ENCODE results near the gene RASSF5. TPM values are rescaled to one million over a fixed set of nuclear protein-coding genes. Genes with fewer than 3 reads are reported as not detected.

RASSF5 gene
- polyA plus RNA-seq, 1 of the 3 experiments (the other 2 are of a cell fraction) = 2.2 TPM

DNA sequence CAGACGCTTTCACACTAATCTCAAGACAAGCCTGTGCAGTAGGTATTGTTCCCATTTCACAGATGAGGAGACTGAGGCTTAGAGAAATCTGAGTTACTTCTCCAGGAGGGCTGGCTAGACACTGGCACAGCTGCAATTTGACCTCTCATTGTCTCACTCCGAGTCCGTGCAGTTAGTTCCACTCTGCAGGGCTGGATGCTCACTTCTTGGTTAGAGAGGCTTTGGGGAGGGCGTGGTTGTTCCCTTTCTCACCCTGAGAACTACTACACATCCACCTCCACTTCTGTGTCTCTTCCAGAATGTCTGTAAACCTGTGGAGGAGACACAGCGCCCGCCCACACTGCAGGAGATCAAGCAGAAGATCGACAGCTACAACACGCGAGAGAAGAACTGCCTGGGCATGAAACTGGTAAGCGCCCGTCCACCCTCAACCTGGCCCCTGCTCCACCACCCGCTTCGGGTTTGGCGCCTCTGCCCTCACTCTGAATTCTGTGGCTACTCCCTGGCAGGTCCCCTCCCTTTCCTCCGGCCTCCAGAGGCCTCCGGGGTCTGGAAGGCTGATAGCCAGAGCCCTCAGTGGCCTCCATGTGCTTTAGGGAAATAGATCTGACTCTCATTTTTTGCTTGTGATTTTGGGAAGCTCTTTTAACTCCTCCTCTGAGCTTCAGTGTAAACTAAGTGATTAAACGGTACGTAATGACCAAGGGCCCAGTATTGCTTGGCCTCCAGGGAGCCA lies 75.8 kb downstream of the RASSF5 start (continued):
- TF ChIP-seq YY1 (IDR thresholded peaks at IDR 0.05; ENCODE audit: low read depth) = no peak
- TF ChIP-seq, protein P1, sequence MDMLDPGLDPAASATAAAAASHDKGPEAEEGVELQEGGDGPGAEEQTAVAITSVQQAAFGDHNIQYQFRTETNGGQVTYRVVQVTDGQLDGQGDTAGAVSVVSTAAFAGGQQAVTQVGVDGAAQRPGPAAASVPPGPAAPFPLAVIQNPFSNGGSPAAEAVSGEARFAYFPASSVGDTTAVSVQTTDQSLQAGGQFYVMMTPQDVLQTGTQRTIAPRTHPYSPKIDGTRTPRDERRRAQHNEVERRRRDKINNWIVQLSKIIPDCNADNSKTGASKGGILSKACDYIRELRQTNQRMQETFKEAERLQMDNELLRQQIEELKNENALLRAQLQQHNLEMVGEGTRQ (IDR thresholded peaks at IDR 0.05; ENCODE audit: borderline replicate concordance, low read depth, low read length) = no peak
- no peak for TF ChIP-seq RCOR1 (IDR thresholded peaks at IDR 0.05; ENCODE audit: low read length)
- no peak for TF ChIP-seq GABPA (IDR thresholded peaks at IDR 0.05; ENCODE audit: low read depth)

DNA sequence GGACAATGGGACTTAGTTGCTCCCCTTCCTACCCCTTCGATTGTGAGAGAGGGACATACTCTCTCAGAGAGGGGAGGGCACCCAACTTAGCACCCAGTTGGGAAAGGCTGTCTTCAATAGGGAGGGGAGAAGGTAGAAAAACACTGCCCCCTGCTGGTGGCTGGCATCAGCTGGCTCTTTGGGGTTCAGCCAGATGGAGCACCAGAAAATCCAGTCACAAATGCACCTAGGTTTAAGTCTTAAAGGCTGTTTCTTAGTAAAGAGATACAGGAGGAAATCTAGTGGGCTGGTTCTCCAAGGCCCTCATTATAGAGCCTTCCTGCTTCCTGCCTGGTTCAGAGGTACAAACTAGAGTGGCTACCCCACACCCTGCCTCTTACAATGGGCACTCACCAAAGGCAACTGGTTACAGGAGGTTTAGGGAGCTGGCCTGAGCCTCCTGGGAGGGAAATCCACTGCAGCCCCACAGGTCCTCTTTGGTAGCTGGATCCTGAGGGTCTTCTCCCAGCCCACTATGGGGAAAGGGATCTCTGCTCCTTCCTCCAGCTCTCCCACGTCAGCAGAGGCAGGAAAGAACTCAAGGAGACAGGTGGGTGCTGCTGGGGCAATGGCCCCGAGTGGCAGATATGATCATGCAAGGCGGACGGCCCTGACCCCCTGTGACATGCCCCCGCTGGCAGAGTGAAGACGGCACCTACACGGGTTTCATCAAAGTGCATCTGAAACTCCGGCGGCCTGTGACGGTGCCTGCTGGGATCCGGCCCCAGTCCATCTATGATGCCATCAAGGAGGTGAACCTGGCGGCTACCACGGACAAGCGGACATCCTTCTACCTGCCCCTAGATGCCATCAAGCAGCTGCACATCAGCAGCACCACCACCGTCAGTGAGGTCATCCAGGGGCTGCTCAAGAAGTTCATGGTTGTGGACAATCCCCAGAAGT lies 76.6 kb downstream of the RASSF5 start:
- Histone ChIP-seq H3K9ac (no peak overlapping the region), H3K9me2 (no peaks in the 10 kb centered on the region), H2AFZ (ENCODE audit: low read depth) (no peak overlapping the region), H3K79me2 (ENCODE audit: insufficient read depth) (no peaks in the 10 kb centered on the region), H3K27me3 (ENCODE audit: insufficient read depth) (no peaks in the 10 kb centered on the region), H3K9me3 (no peaks in the 10 kb centered on the region), H4K20me1 (ENCODE audit: insufficient read depth) (no peaks in the 10 kb centered on the region), H3K4me1 (ENCODE audit: control insufficient read depth in 1 of 2, insufficient read depth in 2 of 2, low read depth in 1 of 2, low read length in 1 of 2) (peaks cover 8 to 9% of the 10 kb centered on the region in 2 experiments; a peak in 3 of 4 replicates), H3K4me3 (ENCODE audit: low read depth in 2 of 2, low read length in 1 of 2) (peak overlapping the region in 1 of 2 experiments; percentile 17; a peak in 1 of 4 replicates), H3K4me2 (no peak overlapping the region), H3F3A (replicated peaks; ENCODE audit: insufficient read depth) (peaks cover 4% of the 10 kb centered on the region), H3K27ac (ENCODE audit: low read depth in 2 of 2, low read length in 1 of 2) (no peak overlapping the region), H3K36me3 (replicated peaks in 1 of 2; ENCODE audit: control insufficient read depth in 1 of 2, insufficient read depth in 2 of 2, low read length in 1 of 2) (peaks cover 0 to 19% of the 10 kb centered on the region in 2 experiments)
- peak; percentile 84 for DNase-seq
- ChIA-PET POLR2A (interaction anchor here (1.2 kb wide), 1 partner anchor 94 kb away, joined by 4 read pairs; no protein-coding TSS in a partner anchor), CTCF (interaction anchor here (0.6 to 12.7 kb wide), 46 partner anchors 9 to 1389 kb away, joined by 3 to 241 read pairs (median 4); partner anchors contain the start of genes EIF2D, IKBKE and MAPKAPK2)
- 70% methylated on average over 12 of the region's 16 CpGs for WGBS (ENCODE audit: low lambda C conversion rate)
- TF ChIP-seq NRF1 (IDR thresholded peaks at IDR 0.05; ENCODE audit: low read depth, low read length) (no peak), TCF12 (IDR thresholded peaks at IDR 0.05) (no peak), FOSL2 (IDR thresholded peaks at IDR 0.05; ENCODE audit: borderline replicate concordance, low read depth) (no peak), FOXJ3 (CRISPR knock-in tag; IDR thresholded peaks at IDR 0.05) (no peak), RAD21 (IDR thresholded peaks at IDR 0.05; ENCODE audit: low read length) (peak; percentile 85), JUND (IDR thresholded peaks at IDR 0.05) (no peak), TAF1 (IDR thresholded peaks at IDR 0.05; ENCODE audit: borderline replicate concordance, low read depth, low read length) (no peak), YY1 (IDR thresholded peaks at IDR 0.05; ENCODE audit: low read depth) (no peak), GABPA (IDR thresholded peaks at IDR 0.05; ENCODE audit: low read depth) (no peak), SMC3 (IDR thresholded peaks at IDR 0.05; ENCODE audit: low read depth, low read length) (peak; percentile 94), SIN3A (IDR thresholded peaks at IDR 0.05; ENCODE audit: borderline replicate concordance, low read depth, low read length) (no peak)
- TF ChIP-seq, protein P1 (IDR thresholded peaks at IDR 0.05; ENCODE audit: borderline replicate concordance, low read depth, low read length) = no peak
- TF ChIP-seq, protein P2, sequence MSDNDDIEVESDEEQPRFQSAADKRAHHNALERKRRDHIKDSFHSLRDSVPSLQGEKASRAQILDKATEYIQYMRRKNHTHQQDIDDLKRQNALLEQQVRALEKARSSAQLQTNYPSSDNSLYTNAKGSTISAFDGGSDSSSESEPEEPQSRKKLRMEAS (IDR thresholded peaks at IDR 0.05; ENCODE audit: low read depth) = no peak
- TF ChIP-seq, protein P3, sequence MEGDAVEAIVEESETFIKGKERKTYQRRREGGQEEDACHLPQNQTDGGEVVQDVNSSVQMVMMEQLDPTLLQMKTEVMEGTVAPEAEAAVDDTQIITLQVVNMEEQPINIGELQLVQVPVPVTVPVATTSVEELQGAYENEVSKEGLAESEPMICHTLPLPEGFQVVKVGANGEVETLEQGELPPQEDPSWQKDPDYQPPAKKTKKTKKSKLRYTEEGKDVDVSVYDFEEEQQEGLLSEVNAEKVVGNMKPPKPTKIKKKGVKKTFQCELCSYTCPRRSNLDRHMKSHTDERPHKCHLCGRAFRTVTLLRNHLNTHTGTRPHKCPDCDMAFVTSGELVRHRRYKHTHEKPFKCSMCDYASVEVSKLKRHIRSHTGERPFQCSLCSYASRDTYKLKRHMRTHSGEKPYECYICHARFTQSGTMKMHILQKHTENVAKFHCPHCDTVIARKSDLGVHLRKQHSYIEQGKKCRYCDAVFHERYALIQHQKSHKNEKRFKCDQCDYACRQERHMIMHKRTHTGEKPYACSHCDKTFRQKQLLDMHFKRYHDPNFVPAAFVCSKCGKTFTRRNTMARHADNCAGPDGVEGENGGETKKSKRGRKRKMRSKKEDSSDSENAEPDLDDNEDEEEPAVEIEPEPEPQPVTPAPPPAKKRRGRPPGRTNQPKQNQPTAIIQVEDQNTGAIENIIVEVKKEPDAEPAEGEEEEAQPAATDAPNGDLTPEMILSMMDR (IDR thresholded peaks at IDR 0.05) = peak; percentile 93
- TF ChIP-seq, protein P4, sequence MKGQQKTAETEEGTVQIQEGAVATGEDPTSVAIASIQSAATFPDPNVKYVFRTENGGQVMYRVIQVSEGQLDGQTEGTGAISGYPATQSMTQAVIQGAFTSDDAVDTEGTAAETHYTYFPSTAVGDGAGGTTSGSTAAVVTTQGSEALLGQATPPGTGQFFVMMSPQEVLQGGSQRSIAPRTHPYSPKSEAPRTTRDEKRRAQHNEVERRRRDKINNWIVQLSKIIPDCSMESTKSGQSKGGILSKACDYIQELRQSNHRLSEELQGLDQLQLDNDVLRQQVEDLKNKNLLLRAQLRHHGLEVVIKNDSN (IDR thresholded peaks at IDR 0.05; ENCODE audit: borderline replicate concordance, low read depth) = no peak
- TF ChIP-seq, protein P5, sequence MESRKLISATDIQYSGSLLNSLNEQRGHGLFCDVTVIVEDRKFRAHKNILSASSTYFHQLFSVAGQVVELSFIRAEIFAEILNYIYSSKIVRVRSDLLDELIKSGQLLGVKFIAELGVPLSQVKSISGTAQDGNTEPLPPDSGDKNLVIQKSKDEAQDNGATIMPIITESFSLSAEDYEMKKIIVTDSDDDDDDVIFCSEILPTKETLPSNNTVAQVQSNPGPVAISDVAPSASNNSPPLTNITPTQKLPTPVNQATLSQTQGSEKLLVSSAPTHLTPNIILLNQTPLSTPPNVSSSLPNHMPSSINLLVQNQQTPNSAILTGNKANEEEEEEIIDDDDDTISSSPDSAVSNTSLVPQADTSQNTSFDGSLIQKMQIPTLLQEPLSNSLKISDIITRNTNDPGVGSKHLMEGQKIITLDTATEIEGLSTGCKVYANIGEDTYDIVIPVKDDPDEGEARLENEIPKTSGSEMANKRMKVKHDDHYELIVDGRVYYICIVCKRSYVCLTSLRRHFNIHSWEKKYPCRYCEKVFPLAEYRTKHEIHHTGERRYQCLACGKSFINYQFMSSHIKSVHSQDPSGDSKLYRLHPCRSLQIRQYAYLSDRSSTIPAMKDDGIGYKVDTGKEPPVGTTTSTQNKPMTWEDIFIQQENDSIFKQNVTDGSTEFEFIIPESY (IDR thresholded peaks at IDR 0.05; ENCODE audit: borderline replicate concordance, low read depth) = no peak
